Brain microvascular endothelial cell (primary cell): ENCODE results near the gene PRSS33.

Experiments
- DNase-seq: peaks from one replicate; pipeline ENCODE4 v3.0.0-alpha.2; 2020
- H3K27ac ChIP-seq: fragments of 250-450 bp; sonication (Bioruptor Pico); 2 replicates; pipeline ENCODE4 v1.5.1; 2020; ENCODE audit warnings: mild to moderate bottlenecking, moderate library complexity
- H3K27me3 ChIP-seq: fragments of 250-450 bp; sonication (Bioruptor Pico); replicated peaks from 2 replicates; pipeline ENCODE4 v1.5.1; 2020; ENCODE audit warnings: mild to moderate bottlenecking
- H3K36me3 ChIP-seq: fragments of 250-450 bp; sonication (Bioruptor Pico); replicated peaks from 2 replicates; pipeline ENCODE4 v1.5.1; 2020; ENCODE audit warnings: mild to moderate bottlenecking
- H3K4me3 ChIP-seq: 2 replicates; pipeline ENCODE4 v1.5.1; 2011; ENCODE audit warnings: low read depth, mild to moderate bottlenecking, control low read depth, low read length, moderate library complexity
- CTCF ChIP-seq: IDR thresholded peaks from 2 replicates; pipeline ENCODE4 v1.5.1; 2011; ENCODE audit warnings: low read depth, mild to moderate bottlenecking, moderate library complexity, low read length, control low read depth, inconsistent platforms; ENCODE audit errors: missing control alignments
- in situ Hi-C: cut with HindIII; loops from 2 replicates; pipeline ENCODE4 v1.10.0; 2017; ENCODE audit warnings: low sequenced_read_pairs, low pct_ligation_motif_present

PRSS33 gene

GRCh38 chr16:2816751-2817339 lies 29.5 kb upstream of the PRSS33 start, which contains the start of gene PRSS21:
Gene PRSS21, plus strand, starts transcription at chr16:2817237. Its CDS starts 32 bp downstream, at chr16:2817269.
- DNase-seq, result no peak
- H3K4me3 ChIP-seq, result no peak within 1 kb of the TSS
- in situ Hi-C loops, result no loop called here
- peaks cover 4% of the 10 kb centered on the region for H3K27me3 ChIP-seq
- H3K36me3 ChIP-seq, result no peaks in the 10 kb centered on the region
- H3K27ac ChIP-seq, result no peak within 1 kb of the TSS
- TF ChIP-seq CTCF, result no peak

GRCh38 chr16:2815299-2815771 lies 28.0 kb upstream of the PRSS33 start:
- no peak overlapping the region for H3K27ac ChIP-seq
- no peaks in the 10 kb centered on the region for H3K36me3 ChIP-seq
- no peak for DNase-seq
- peaks cover 9% of the 10 kb centered on the region for H3K27me3 ChIP-seq
- H3K4me3 ChIP-seq, result no peak overlapping the region
- in situ Hi-C loops, result no loop called here
- TF ChIP-seq CTCF, result no peak

GRCh38 chr16:2814551-2815298 lies 27.4 kb upstream of the PRSS33 start:
- in situ Hi-C loops, result no loop called here
- Histone ChIP-seq H3K36me3 (no peaks in the 10 kb centered on the region), H3K27ac (no peak overlapping the region), H3K27me3 (peaks cover 9% of the 10 kb centered on the region), H3K4me3 (no peak overlapping the region)
- no peak for DNase-seq
- no peak for TF ChIP-seq CTCF

- Histone ChIP-seq H3K36me3 (no peaks in the 10 kb centered on the region), H3K4me3 (no peak overlapping the region), H3K27me3 (peaks cover 9% of the 10 kb centered on the region), H3K27ac (no peak overlapping the region)
- DNase-seq, result no peak
- in situ Hi-C loops, result no loop called here
- TF ChIP-seq CTCF, result no peak
Observed at GRCh38 chr16:2813771-2814221, 26.4 kb upstream of the PRSS33 start.

GRCh38 chr16:2811703-2812471 lies 24.5 kb upstream of the PRSS33 start:
- H3K4me3 ChIP-seq, result no peak overlapping the region
- in situ Hi-C loops, result no loop called here
- H3K27ac ChIP-seq, result no peak overlapping the region
- DNase-seq, result no peak
- H3K27me3 ChIP-seq, result peaks cover 9% of the 10 kb centered on the region
- no peaks in the 10 kb centered on the region for H3K36me3 ChIP-seq
- no peak for TF ChIP-seq CTCF
